Heart right ventricle (tissue), 16 donors: ENCODE results near the gene C13orf46. TPM values are rescaled to one million over a fixed set of nuclear protein-coding genes. Genes with fewer than 3 reads are reported as not detected.
A peak's percentile ranks its signal among the peaks of the same experiment; 100 is the strongest.

Source experiments
- ATAC-seq, 8 donors: fragments of 200-7000 bp; cut with Tn5 transposase; one replicate each; pipeline ENCODE4 v1.9.1; 2020; ENCODE audit warnings: mild to moderate bottlenecking in 8 of 8, moderate library complexity in 8 of 8, moderate number of reproducible peaks in 1 of 8
- DNase-seq, 2 donors: peaks; one replicate each; pipeline ENCODE4 v3.0.0-alpha.2; 2020
- H3K27ac ChIP-seq, 10 donors: fragments of 200-600 bp; sonication (generic) in 2 of 10; one replicate each; pipeline versions ENCODE4 v1.5.0 to v1.8.0; 2020 to 2022; ENCODE audit warnings: mild to moderate bottlenecking in 3 of 10
- H3K27me3 ChIP-seq, 7 donors: fragments of 200-600 bp; one replicate each; pipeline ENCODE4 v1.8.0; 2021 to 2022; ENCODE audit warnings: mild to moderate bottlenecking in 2 of 7
- H3K36me3 ChIP-seq, 9 donors: fragments of 200-600 bp; sonication (generic) in 1 of 9; one replicate each; pipeline versions ENCODE4 v1.5.0 to v1.8.0; 2020 to 2022; ENCODE audit warnings: mild to moderate bottlenecking in 2 of 9
- H3K4me1 ChIP-seq, 9 donors: fragments of 200-600 bp; sonication (generic) in 1 of 9; one replicate each; pipeline versions ENCODE4 v1.5.0 to v1.8.0; 2020 to 2022; ENCODE audit warnings: mild to moderate bottlenecking in 4 of 9
- H3K4me3 ChIP-seq, 10 donors: fragments of 200-600 bp; sonication (generic) in 2 of 10; one replicate each; pipeline versions ENCODE4 v1.5.0 to v1.8.0; 2020 to 2022; ENCODE audit warnings: mild to moderate bottlenecking in 7 of 10, moderate library complexity in 2 of 10
- H3K9me3 ChIP-seq, 11 donors: fragments of 200-600 bp in 10 of 11; sonication (generic) in 2 of 11; one replicate each; pipeline versions ENCODE4 v1.5.0 to v1.8.0; 2013 to 2022; ENCODE audit warnings: mild to moderate bottlenecking in 2 of 11, control low read depth in 1 of 11, moderate library complexity in 1 of 11
- CTCF ChIP-seq, 9 donors: fragments of 200-600 bp; sonication (generic) in 2 of 9; IDR thresholded peaks; one replicate each; pipeline versions ENCODE4 v1.5.0 to v1.8.0; 2021 to 2022; ENCODE audit warnings: antibody characterized with exemption in 9 of 9, mild to moderate bottlenecking in 5 of 9, moderate library complexity in 1 of 9
- WGBS, 2 donors: extraction: QIAGEN DNeasy Blood & Tissue Kit; methylation state at CpG; one replicate each; pipeline ENCODE4 v1.1.7; 2013; ENCODE audit warnings: inconsistent platforms in 1 of 2; 5-methylcytosine and 5-hydroxymethylcytosine counted together
- intact Hi-C, 10 donors: fragments of 100-400 bp; cut with DNase I; formaldehyde crosslinking; loops; one replicate each; pipeline versions ENCODE4 v1.11.1 to v1.14.2; 2022
- polyA plus RNA-seq, 2 donors: library from polyadenylated mRNA; stranded (reverse); fragments of 200-250 nt; gene quantifications; one replicate each; pipeline ENCODE4 v1.2.3, GENCODE V29; 2013
- total RNA-seq, 10 donors: library from RNA; stranded (reverse); fragmentation: NEBNext Ultra II Directional in 3 of 10; extraction: Animal tissue kit (Norgen Biotek cat#: 25700) in 3 of 10; gene quantifications; one replicate each; pipeline versions ENCODE4 v1.2.1 to v1.2.4, GENCODE V29; 2021 to 2023
- donor health status: Arrhythmogenic right ventricular cardiomyopathy.
- donor health status: ischemic (EF 13 %, LVEDD 7.1; RV severe dilation, severe dysfunction).
- donor health status: healthy with polysubstance abuse.
- donor health status: DM: no; HTN: yes; CAD: no.
- donor health status: DM: no; HTN: no; CAD: no.
- donor health status: ischemic (EF 25% LVEDD 6.9; RV normal size, moderate dysfunction).
- donor health status: ischemic (EF 25% LVEDD 5.7; RV mildly dilated, moderate dysfunction).
- donor health status: healthy.
- donor health status: DM: yes; HTN: yes; CAD: no.
- donor health status: Ischemic cardiomyopathy.
- donor health status: ischemic (EF 35%, LVEDD 5.7; RV mildly dilated, moderate dysfunction).
- donor health status: nonischemic (EF 11% LVEDD 7.7; RV severe dilation, severe dysfunction).
- donor health status: DM: yes; HTN: yes; CAD: no.
- donor health status: PGD.
- donor health status: ischemic (EF 29% LVEDD 5.4; RV normal size, mild dysfunction).
- donor health status: nonischemic (EF 23%, LVEDD 6.1; RV moderate dilation, normal function).

Gene C13orf46
- total and polyA plus RNA-seq, 12 donors: 0.09 to 0.80 (median 0.23) TPM

DNA sequence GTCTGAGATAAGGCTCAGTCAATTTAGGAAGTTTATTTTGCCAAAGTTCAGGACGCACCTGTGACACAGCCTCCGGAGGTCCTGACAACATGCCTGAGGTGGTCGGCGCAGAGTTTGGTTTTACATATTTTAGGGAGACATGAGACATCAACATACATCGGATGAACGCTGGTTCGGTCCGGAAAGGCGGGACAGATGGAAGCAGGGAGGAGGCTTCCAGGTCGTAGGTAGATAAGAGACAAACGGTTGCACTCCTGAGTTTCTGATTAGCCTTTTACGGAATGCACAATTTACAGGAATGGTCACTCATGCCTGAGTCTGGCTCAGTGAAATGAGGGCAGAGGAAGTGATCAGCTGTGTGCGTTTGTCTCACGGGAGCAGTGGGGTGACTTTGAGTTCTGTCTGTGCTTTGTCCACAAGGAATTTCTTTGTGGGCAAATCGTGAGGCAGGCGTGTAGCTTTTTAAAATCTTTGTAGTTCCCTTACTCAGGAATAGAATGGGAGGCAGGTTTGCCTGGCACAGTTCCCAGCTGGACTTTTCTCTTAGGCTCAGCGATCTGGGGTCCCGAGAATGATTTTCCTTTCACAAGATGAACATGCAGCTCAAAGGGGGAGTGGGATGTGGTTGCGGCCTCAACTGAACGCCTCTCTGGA is 36.2 kb downstream of the C13orf46 start:
- TF ChIP-seq CTCF (IDR thresholded peaks at IDR 0.05): no peak
- Histone ChIP-seq H3K4me1 (peaks cover 3 to 48% (median 14%) of the 10 kb centered on the region in 9 donors), H3K27me3 (peaks cover 0 to 20% (median 2%) of the 10 kb centered on the region in 7 donors), H3K4me3 (no peak overlapping the region), H3K9me3 (no peaks in the 10 kb centered on the region), H3K27ac (no peak overlapping the region), H3K36me3 (no peaks in the 10 kb centered on the region)
- DNase-seq (no peak), ATAC-seq (no peak)
- intact Hi-C loops: no loop called here
- 59 to 60% methylated on average over 20 of the region's 20 CpGs for WGBS, 2 donors

DNA sequence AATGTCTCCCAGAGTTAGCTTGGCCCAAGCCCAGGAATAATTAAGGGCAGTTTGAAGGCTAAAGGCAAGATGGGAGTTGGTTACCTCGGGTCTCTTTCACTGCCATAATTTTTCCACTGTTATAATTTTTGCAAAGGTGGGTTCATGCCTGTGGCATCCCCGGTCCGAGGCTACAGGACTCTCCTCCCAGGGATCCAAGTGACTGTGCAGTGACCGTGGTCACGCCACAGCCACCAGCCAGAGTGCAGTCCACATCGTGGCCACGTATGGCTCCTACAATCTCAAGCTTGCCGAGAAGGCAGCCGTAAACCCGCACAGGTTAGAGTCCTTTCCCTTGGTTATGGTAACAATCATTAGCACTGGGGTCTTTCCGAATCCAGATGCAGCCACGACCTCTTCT is 36.8 kb downstream of the C13orf46 start:
- Histone ChIP-seq H3K27ac (no peak overlapping the region), H3K4me3 (no peak overlapping the region), H3K27me3 (peaks cover 0 to 20% (median 2%) of the 10 kb centered on the region in 7 donors), H3K4me1 (peaks cover 3 to 48% (median 14%) of the 10 kb centered on the region in 9 donors), H3K36me3 (no peaks in the 10 kb centered on the region), H3K9me3 (no peaks in the 10 kb centered on the region)
- WGBS, 2 donors: 84 to 87% methylated on average over 12 of the region's 12 CpGs
- no peak for DNase-seq
- ATAC-seq: no peak
- TF ChIP-seq CTCF (IDR thresholded peaks at IDR 0.05): no peak
- intact Hi-C loops: no loop called here

DNA sequence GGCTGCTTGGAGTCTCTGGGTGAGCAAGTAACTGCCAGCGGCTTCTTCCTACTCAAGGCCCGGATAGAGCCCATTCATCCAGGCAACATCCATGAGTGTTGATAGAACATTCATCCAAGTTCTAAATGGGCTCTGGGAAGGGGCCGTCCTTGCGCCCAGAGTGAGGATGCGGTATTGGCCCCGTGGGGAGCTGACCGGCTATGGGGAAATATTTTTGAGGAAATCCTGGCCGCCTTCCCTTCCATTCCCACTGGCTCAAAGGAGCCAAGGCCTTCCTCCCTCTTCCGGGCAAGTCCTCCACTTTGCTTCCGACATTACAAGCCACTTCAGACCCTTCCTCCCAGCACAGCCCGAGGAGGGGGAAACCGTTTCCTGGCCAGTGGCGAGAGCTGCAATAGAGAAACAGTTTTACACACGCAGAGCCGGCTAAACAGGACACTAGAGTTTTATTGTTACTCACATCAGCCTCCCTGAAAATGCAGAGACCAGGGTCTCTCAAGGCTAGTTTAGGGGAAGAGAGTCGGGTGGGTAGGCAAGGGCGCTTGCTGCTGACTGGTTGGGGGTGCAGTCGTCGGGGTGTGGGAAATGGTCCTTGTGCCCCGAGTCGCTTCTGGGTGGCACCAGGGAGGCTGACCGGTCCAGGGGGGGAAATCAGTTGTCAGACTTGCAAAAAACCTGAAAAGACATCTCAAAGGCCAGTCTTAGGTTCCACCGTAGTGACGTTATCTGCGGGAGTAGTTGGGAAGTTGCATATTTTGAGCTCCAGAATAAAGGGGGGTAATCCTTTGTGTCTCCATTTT is 37.5 kb downstream of the C13orf46 start:
- ATAC-seq: peak in 3 of 8 donors; percentile 17 to 37 (median 24)
- Histone ChIP-seq H3K4me1 (peaks cover 3 to 48% (median 14%) of the 10 kb centered on the region in 9 donors), H3K27ac (peak overlapping the region in 4 of 10 donors; percentile 3 to 75 (median 51)), H3K4me3 (peak overlapping the region in 1 of 10 donors; percentile 17), H3K9me3 (no peaks in the 10 kb centered on the region), H3K27me3 (peaks cover 0 to 18% (median 2%) of the 10 kb centered on the region in 7 donors), H3K36me3 (no peaks in the 10 kb centered on the region)
- intact Hi-C loops: no loop called here
- no peak for TF ChIP-seq CTCF (IDR thresholded peaks at IDR 0.05)
- no peak for DNase-seq
- WGBS, 2 donors: 72 to 80% methylated on average over 25 of the region's 25 CpGs

- 53 to 61% methylated on average over 21 of the region's 21 CpGs for WGBS, 2 donors
- intact Hi-C loops: no loop called here
- no peak for DNase-seq
- Histone ChIP-seq H3K4me3 (no peak overlapping the region), H3K4me1 (peaks cover 3 to 48% (median 14%) of the 10 kb centered on the region in 9 donors), H3K9me3 (no peaks in the 10 kb centered on the region), H3K27ac (peak overlapping the region in 6 of 10 donors; percentile 16 to 75 (median 36)), H3K27me3 (peaks cover 0 to 17% (median 2%) of the 10 kb centered on the region in 7 donors), H3K36me3 (no peaks in the 10 kb centered on the region)
- ATAC-seq: peak in 7 of 8 donors; percentile 11 to 56 (median 29)
- no peak for TF ChIP-seq CTCF (IDR thresholded peaks at IDR 0.05)
Measured at GRCh38 chr13:113935001-113935844, 38.7 kb downstream of the C13orf46 start.
